Karpas-422 (cell line): ENCODE measurements around the gene NALCN. TPM values are rescaled to one million over a fixed set of nuclear protein-coding genes. Genes with fewer than 3 reads are reported as not detected.
A peak's percentile ranks its signal among the peaks of the same experiment; 100 is the strongest.

Experiments used
- DNase-seq: peaks from one replicate; pipeline ENCODE4 v3.0.0-alpha.2; 2015
- H2AFZ ChIP-seq: fragments of 200-600 bp; sonication (generic); 2 replicates; pipeline ENCODE4 v1.6.1; 2014; ENCODE audit warnings: antibody characterized with exemption, low read length, mixed read lengths
- H3K27ac ChIP-seq: fragments of 200-600 bp; sonication (generic); 2 replicates; pipeline ENCODE4 v1.5.1; 2014; ENCODE audit warnings: mild to moderate bottlenecking, low read length, moderate library complexity
- H3K27me3 ChIP-seq: fragments of 200-600 bp; sonication (generic); 2 replicates; pipeline ENCODE4 v1.6.1; 2014; ENCODE audit warnings: low read length, mixed read lengths
- H3K36me3 ChIP-seq: fragments of 200-600 bp; sonication (generic); 2 replicates; pipeline ENCODE4 v1.6.1; 2014; ENCODE audit warnings: low read length, mixed read lengths; ENCODE audit not compliant: insufficient read depth
- H3K4me1 ChIP-seq: fragments of 200-600 bp; sonication (generic); 2 replicates; pipeline ENCODE4 v1.6.1; 2014; ENCODE audit warnings: mild to moderate bottlenecking, low read length, mixed read lengths
- H3K4me2 ChIP-seq: fragments of 200-600 bp; sonication (generic); 2 replicates; pipeline ENCODE4 v1.6.1; 2014; ENCODE audit warnings: low read length, low read depth, mild to moderate bottlenecking; ENCODE audit not compliant: poor library complexity, severe bottlenecking
- H3K4me3 ChIP-seq: fragments of 200-600 bp; sonication (generic); 2 replicates; pipeline ENCODE4 v1.5.1; 2014; ENCODE audit warnings: mild to moderate bottlenecking, antibody characterized with exemption, low read length, mixed read lengths
- H3K79me2 ChIP-seq: fragments of 200-600 bp; sonication (generic); 2 replicates; pipeline ENCODE4 v1.6.1; 2014; ENCODE audit warnings: mild to moderate bottlenecking, low read length, mixed read lengths
- H3K9ac ChIP-seq: fragments of 200-600 bp; sonication (generic); 2 replicates; pipeline ENCODE4 v1.6.0; 2014; ENCODE audit warnings: low read length
- H3K9me2 ChIP-seq: fragments of 200-600 bp; sonication (generic), shearing (Covaris generic); replicated peaks from 2 replicates; pipeline ENCODE4 v1.6.0; 2014; ENCODE audit warnings: mild to moderate bottlenecking, low read length, moderate library complexity; ENCODE audit not compliant: insufficient read depth
- H3K9me3 ChIP-seq: fragments of 300-700, 200-600 bp; sonication (generic); 2 replicates; pipeline ENCODE4 v1.6.1; 2014; ENCODE audit warnings: low read length, mixed read lengths
- H4K20me1 ChIP-seq: fragments of 200-600 bp; sonication (generic); 2 replicates; pipeline ENCODE4 v1.6.1; 2014; ENCODE audit warnings: mild to moderate bottlenecking, antibody characterized with exemption, low read length, low read depth; ENCODE audit not compliant: insufficient read depth
- total RNA-seq: library from RNA; depleted of rRNA; stranded (reverse); fragments of >200 nt; shearing (Covaris generic); gene quantifications from 2 replicates; pipeline ENCODE4 v1.2.3, GENCODE V29; 2014; ENCODE audit warnings: low replicate concordance

Gene NALCN
- total RNA-seq, 1 experiment from 2014 or later = 0.04 TPM

DNA sequence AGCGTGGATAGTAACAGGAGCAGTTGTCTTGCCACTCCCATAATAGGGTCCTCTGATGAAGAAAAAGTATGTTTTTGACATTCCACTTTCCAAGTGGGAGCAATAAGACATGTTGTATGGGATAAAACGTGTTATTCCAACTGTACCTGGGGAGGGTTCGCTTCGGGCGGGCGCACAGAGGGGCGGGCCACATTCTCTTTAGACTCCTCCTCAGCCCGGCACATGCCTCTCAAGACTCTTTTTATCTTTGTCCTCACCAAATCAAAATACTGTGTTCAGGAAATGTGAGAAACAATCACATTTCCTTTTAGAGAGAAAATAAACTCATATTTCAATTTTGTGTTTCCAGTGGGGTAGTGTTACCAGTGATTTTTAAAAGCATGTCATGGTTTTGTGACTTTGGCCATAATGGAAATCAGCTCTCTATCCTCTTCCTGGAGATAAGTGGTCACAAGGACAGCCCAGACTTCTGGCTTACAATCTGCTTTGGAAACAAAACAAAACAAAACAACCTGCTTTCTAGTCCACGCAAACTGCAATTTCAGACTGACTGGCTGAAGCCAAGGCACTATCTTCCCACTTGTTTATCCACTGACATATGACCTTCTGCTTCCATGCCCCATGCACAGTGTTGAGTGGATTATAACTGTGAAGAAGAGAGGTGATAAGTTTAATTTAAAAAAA is 276.1 kb downstream of the NALCN start:
- Histone ChIP-seq H3K9ac (no peak overlapping the region), H3K9me2 (no peaks in the 10 kb centered on the region), H3K79me2 (no peaks in the 10 kb centered on the region), H3K4me1 (peaks cover 4% of the 10 kb centered on the region), H3K4me2 (no peak overlapping the region), H2AFZ (no peak overlapping the region), H3K4me3 (no peak overlapping the region), H3K27ac (no peak overlapping the region), H3K27me3 (no peaks in the 10 kb centered on the region), H3K9me3 (no peaks in the 10 kb centered on the region), H4K20me1 (no peaks in the 10 kb centered on the region), H3K36me3 (no peaks in the 10 kb centered on the region)
- no peak for DNase-seq

DNA sequence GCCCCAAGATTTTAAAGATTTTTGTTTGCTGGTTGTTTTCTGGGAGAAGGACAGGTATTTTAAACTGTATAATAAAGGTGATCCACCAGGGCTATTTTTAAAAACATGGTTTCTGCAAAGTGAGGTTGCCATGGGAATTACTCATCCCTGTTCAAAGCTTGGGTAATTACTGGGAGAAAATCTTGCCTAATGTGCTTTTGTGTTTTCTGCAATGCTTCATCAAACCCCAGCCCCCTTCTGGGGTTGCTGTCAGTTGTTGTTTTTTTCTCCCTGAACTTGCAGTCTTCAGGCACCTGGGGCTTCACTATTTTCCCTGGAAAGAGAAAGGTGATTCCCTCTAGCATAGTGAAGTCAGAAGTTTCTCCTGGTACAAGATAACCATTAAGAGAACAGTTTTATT is 277.2 kb downstream of the NALCN start:
- Histone ChIP-seq H3K79me2 (no peaks in the 10 kb centered on the region), H3K27ac (no peak overlapping the region), H3K4me3 (no peak overlapping the region), H4K20me1 (no peaks in the 10 kb centered on the region), H3K4me1 (peaks cover 4% of the 10 kb centered on the region), H3K9ac (no peak overlapping the region), H3K9me2 (no peaks in the 10 kb centered on the region), H3K36me3 (no peaks in the 10 kb centered on the region), H3K9me3 (no peaks in the 10 kb centered on the region), H3K4me2 (no peak overlapping the region), H2AFZ (no peak overlapping the region), H3K27me3 (no peaks in the 10 kb centered on the region)
- DNase-seq = no peak

DNA sequence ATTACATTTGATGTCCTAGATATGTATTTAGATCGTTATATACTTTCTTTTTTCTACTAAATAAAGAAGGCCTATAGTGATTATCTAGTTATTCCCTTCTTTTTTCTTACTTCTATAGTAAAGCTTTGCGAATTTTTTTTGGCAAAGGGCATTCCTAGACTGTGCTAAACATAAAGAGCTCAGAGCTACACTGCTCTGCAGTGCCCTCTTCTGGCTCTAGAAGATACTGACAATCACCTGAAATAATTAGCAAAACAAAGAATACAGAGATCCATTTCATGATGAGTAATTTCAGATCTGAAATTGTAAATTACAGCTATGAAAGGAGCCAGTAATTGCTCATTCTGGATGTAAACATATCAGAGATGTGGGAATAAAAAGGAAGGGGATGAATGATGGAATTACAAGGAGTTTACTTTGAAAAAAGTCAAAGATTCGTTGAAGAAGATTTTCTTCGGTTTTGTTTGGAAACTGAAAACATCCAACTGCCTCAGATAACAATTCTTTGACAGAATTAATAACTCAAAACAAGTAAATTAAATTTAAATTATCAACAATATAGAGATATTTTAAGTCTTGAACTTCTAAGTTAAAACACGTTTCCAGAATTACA is 288.5 kb downstream of the NALCN start:
- no peak overlapping the region for H3K4me2 ChIP-seq
- no peak overlapping the region for H3K27ac ChIP-seq
- H3K27me3 ChIP-seq = no peaks in the 10 kb centered on the region
- H3K9me2 ChIP-seq = no peaks in the 10 kb centered on the region
- H3K79me2 ChIP-seq = no peaks in the 10 kb centered on the region
- no peaks in the 10 kb centered on the region for H3K4me1 ChIP-seq
- H2AFZ ChIP-seq = no peak overlapping the region
- H3K36me3 ChIP-seq = no peaks in the 10 kb centered on the region
- no peak overlapping the region for H3K9ac ChIP-seq
- no peaks in the 10 kb centered on the region for H3K9me3 ChIP-seq
- H3K4me3 ChIP-seq = no peak overlapping the region
- H4K20me1 ChIP-seq = no peaks in the 10 kb centered on the region
- peak; percentile 65 for DNase-seq

DNA sequence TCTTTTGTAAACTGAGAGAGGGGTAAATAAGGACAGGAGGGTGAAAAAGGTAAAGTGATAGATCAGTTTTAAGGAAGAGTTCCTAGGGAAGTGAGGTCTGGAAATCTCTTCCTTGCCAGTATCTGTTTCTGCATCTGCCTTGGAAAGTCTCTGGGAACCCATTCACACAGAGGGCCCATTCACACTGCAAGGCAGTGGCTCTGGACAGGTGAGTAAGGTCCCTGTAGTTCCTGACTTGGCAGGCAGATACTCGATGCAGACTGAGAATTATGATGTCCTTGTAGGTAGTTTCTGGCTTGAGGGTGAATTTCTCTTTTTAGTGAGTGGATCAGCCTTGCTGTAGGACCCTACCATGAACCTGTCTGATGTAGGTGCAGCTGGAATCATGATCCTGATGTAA is 293.3 kb downstream of the NALCN start:
- Histone ChIP-seq H3K79me2 (no peaks in the 10 kb centered on the region), H3K4me2 (no peak overlapping the region), H2AFZ (no peak overlapping the region), H3K36me3 (no peaks in the 10 kb centered on the region), H3K9ac (no peak overlapping the region), H3K4me3 (no peak overlapping the region), H3K9me2 (no peaks in the 10 kb centered on the region), H3K27ac (no peak overlapping the region), H3K9me3 (no peaks in the 10 kb centered on the region), H4K20me1 (no peaks in the 10 kb centered on the region), H3K4me1 (no peaks in the 10 kb centered on the region), H3K27me3 (no peaks in the 10 kb centered on the region)
- DNase-seq = no peak

DNA sequence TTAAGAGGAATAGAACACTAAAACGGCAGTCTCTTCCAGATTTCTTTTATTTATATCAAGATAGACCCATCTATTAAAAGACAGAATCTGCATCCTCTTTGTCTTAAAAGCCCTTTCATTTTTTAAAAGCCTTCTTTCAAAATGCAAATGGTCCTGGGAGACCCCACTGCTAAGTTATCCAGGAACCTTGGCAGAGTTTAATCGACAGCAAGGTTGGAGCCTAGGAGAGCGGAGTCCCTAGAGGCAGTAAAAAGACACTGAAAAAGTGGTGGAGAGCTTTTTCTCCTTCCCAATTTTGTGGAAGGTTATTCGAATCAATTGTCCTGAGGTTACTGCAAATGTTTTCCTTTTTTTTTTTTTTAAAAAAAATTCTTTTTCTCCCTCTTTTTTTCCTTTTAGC is 294.7 kb downstream of the NALCN start:
- Histone ChIP-seq H3K9me2 (no peaks in the 10 kb centered on the region), H3K27ac (no peak overlapping the region), H2AFZ (no peak overlapping the region), H4K20me1 (no peaks in the 10 kb centered on the region), H3K4me2 (no peak overlapping the region), H3K36me3 (no peaks in the 10 kb centered on the region), H3K9me3 (no peaks in the 10 kb centered on the region), H3K27me3 (no peaks in the 10 kb centered on the region; the same call in 1 of the 2 replicates), H3K4me3 (no peak overlapping the region), H3K79me2 (no peaks in the 10 kb centered on the region), H3K9ac (no peak overlapping the region), H3K4me1 (no peaks in the 10 kb centered on the region)
- DNase-seq = no peak

DNA sequence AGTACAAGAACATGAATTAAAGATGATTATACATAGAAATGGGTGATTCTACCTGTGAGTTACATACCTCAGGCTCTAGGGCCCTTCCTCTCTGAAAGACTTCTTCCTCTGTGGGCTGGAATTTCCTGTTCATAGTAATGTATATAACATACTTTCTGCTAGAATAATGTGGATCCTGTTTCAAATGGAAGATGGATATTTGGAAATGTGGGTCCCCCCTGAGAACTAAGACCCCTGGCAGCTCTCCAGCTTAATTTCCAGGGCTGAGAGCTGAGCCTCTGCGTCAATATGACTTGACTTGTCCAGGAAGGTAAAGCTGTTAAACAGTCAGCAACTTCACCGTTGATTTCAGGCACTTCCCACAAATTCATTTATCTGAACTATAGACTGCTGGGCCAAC is 296.3 kb downstream of the NALCN start:
- Histone ChIP-seq H3K9ac (no peak overlapping the region), H3K79me2 (no peaks in the 10 kb centered on the region), H3K36me3 (no peaks in the 10 kb centered on the region), H2AFZ (no peak overlapping the region), H3K4me2 (no peak overlapping the region), H3K27ac (no peak overlapping the region), H3K9me2 (no peaks in the 10 kb centered on the region), H4K20me1 (no peaks in the 10 kb centered on the region), H3K9me3 (no peaks in the 10 kb centered on the region), H3K27me3 (no peaks in the 10 kb centered on the region; the same call in 1 of the 2 replicates), H3K4me3 (no peak overlapping the region), H3K4me1 (no peaks in the 10 kb centered on the region)
- no peak for DNase-seq

DNA sequence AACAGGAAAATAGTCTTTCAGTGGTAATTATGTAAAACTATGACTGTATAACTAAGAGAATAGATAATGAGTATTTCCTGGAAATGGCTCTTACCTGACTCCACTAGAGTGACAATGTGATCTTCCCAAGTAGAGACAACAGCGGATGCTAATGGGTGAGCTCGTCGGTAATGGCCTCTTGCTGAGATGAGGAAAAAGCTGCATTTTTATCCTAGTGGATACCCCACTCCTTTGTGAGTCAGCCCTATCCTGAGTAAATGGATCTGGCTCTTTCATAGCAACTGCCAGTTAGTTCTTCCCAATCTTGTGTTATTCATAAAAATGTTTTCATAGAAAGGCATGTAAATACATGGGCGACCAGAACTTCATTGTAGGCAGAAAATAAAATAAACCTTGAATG is 299.5 kb downstream of the NALCN start:
- H4K20me1 ChIP-seq = no peaks in the 10 kb centered on the region
- H3K9ac ChIP-seq = no peak overlapping the region
- H3K36me3 ChIP-seq = no peaks in the 10 kb centered on the region
- H3K79me2 ChIP-seq = no peaks in the 10 kb centered on the region
- no peaks in the 10 kb centered on the region for H3K9me2 ChIP-seq
- DNase-seq = no peak
- no peaks in the 10 kb centered on the region for H3K9me3 ChIP-seq
- H3K4me1 ChIP-seq = no peaks in the 10 kb centered on the region
- no peaks in the 10 kb centered on the region; the same call in 1 of the 2 replicates for H3K27me3 ChIP-seq
- H3K4me2 ChIP-seq = no peak overlapping the region
- no peak overlapping the region for H3K4me3 ChIP-seq
- no peak overlapping the region for H3K27ac ChIP-seq
- no peak overlapping the region for H2AFZ ChIP-seq

DNA sequence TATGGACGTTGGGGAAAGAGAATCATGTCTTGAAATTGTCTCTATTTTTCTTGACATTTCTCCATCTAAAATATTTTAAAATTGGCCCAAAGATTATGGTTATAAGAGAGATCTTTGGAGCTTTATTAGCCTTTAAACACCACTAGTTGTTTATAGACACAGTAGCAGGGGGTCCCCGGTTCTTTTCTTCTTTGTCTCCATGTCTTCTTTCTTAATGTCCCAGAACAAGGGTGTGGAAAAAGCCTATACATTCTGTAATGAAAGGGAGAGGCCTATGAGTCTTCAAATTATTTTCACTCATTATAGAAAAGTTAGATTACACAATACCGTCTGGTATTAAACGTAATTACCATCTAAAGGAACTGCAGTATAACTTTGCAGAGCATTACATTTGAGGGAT is 300.0 kb downstream of the NALCN start:
- H3K27me3 ChIP-seq = no peaks in the 10 kb centered on the region; the same call in 1 of the 2 replicates
- no peaks in the 10 kb centered on the region for H3K79me2 ChIP-seq
- no peak for DNase-seq
- no peaks in the 10 kb centered on the region for H4K20me1 ChIP-seq
- no peak overlapping the region for H3K27ac ChIP-seq
- H2AFZ ChIP-seq = no peak overlapping the region
- no peaks in the 10 kb centered on the region for H3K4me1 ChIP-seq
- no peaks in the 10 kb centered on the region for H3K9me2 ChIP-seq
- H3K36me3 ChIP-seq = no peaks in the 10 kb centered on the region
- no peaks in the 10 kb centered on the region for H3K9me3 ChIP-seq
- no peak overlapping the region for H3K9ac ChIP-seq
- no peak overlapping the region for H3K4me3 ChIP-seq
- no peak overlapping the region for H3K4me2 ChIP-seq
